ENCODE results near the gene KPTN. TPM values are rescaled to one million over a fixed set of nuclear protein-coding genes. Genes with fewer than 3 reads are reported as not detected.
"Not testable (repeated sequence)": the region's sequence is repeated elsewhere in the genome, so short reads cannot be mapped to it uniquely, and the experiment has no call there.

Gene KPTN
- total and polyA plus RNA-seq, 4 donors = 2.3 to 6.0 (median 4.0) TPM

- Histone ChIP-seq H3K27ac (ENCODE audit: low read depth in 1 of 2, low read length in 2 of 2) (no peak overlapping the region), H3K4me1 (ENCODE audit: control insufficient read depth in 4 of 4, insufficient read depth in 4 of 4, low read length in 3 of 4) (peaks cover 0 to 7% (median 2%) of the 10 kb centered on the region in 4 donors), H3K4me3 (ENCODE audit: low read depth in 1 of 3, low read length in 3 of 3) (no peak overlapping the region), H3K27me3 (ENCODE audit: control insufficient read depth in 4 of 4, insufficient read depth in 4 of 4, low read length in 3 of 4) (no peaks in the 10 kb centered on the region), H3K36me3 (ENCODE audit: control insufficient read depth in 4 of 4, insufficient read depth in 3 of 4, low read depth in 1 of 4, low read length in 3 of 4) (peaks cover 14 to 44% (median 23%) of the 10 kb centered on the region in 4 donors), H3K9me3 (ENCODE audit: control insufficient read depth in 4 of 4, low read length in 3 of 4) (no peaks in the 10 kb centered on the region), H3K9ac (ENCODE audit: low read depth in 1 of 2, low read length in 2 of 2) (no peak overlapping the region)
- no peak for DNase-seq (ENCODE audit: low spot score)
- WGBS = 80% methylated on average over 9 of the region's 9 CpGs
- TF ChIP-seq FOXA2 (IDR thresholded peaks at IDR 0.05) (no peak), ATF3 (IDR thresholded peaks at IDR 0.05) (no peak), HNF4A (conservative IDR thresholded peaks at IDR 0.05) (no peak), YY1 (IDR thresholded peaks at IDR 0.05) (no peak), RAD21 (IDR thresholded peaks at IDR 0.05) (no peak), FOXA1 (IDR thresholded peaks at IDR 0.05) (no peak), SP1 (IDR thresholded peaks at IDR 0.05) (no peak), EGR1 (IDR thresholded peaks at IDR 0.05; ENCODE audit: low read depth in 2 of 2) (no peak), TAF1 (conservative IDR thresholded peaks at IDR 0.05) (no peak), NR2F2 (IDR thresholded peaks at IDR 0.05) (no peak), CTCF (IDR thresholded peaks at IDR 0.05; ENCODE audit: low read depth, low read length, missing input control) (no peak), JUND (IDR thresholded peaks at IDR 0.05) (no peak), HNF4G (IDR thresholded peaks at IDR 0.05) (no peak), RXRA (IDR thresholded peaks at IDR 0.05) (no peak), GABPA (IDR thresholded peaks at IDR 0.05 in 1 of 2, conservative IDR thresholded peaks at IDR 0.05 in 1 of 2) (no peak)
- TF ChIP-seq, protein P1, sequence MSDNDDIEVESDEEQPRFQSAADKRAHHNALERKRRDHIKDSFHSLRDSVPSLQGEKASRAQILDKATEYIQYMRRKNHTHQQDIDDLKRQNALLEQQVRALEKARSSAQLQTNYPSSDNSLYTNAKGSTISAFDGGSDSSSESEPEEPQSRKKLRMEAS (IDR thresholded peaks at IDR 0.05) = no peak
- TF ChIP-seq, protein P2, sequence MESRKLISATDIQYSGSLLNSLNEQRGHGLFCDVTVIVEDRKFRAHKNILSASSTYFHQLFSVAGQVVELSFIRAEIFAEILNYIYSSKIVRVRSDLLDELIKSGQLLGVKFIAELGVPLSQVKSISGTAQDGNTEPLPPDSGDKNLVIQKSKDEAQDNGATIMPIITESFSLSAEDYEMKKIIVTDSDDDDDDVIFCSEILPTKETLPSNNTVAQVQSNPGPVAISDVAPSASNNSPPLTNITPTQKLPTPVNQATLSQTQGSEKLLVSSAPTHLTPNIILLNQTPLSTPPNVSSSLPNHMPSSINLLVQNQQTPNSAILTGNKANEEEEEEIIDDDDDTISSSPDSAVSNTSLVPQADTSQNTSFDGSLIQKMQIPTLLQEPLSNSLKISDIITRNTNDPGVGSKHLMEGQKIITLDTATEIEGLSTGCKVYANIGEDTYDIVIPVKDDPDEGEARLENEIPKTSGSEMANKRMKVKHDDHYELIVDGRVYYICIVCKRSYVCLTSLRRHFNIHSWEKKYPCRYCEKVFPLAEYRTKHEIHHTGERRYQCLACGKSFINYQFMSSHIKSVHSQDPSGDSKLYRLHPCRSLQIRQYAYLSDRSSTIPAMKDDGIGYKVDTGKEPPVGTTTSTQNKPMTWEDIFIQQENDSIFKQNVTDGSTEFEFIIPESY (IDR thresholded peaks at IDR 0.05) = no peak
These were observed 2.9 kb upstream of the KPTN start for GRCh38 chr19:47486900-47487299.

- not testable (repeated sequence) for H3K9me3 ChIP-seq (ENCODE audit: control insufficient read depth in 4 of 4, low read length in 3 of 4); H3K4me3 ChIP-seq (ENCODE audit: low read depth in 1 of 3, low read length in 3 of 3); H3K27ac ChIP-seq (ENCODE audit: low read depth in 1 of 2, low read length in 2 of 2); H3K4me1 ChIP-seq (ENCODE audit: control insufficient read depth in 4 of 4, insufficient read depth in 4 of 4, low read length in 3 of 4); H3K9ac ChIP-seq (ENCODE audit: low read depth in 1 of 2, low read length in 2 of 2); H3K27me3 ChIP-seq (ENCODE audit: control insufficient read depth in 4 of 4, insufficient read depth in 4 of 4, low read length in 3 of 4); DNase-seq (ENCODE audit: low spot score)
- WGBS = 91% methylated on average over 13 of the region's 13 CpGs
- H3K36me3 ChIP-seq (ENCODE audit: control insufficient read depth in 4 of 4, insufficient read depth in 3 of 4, low read depth in 1 of 4, low read length in 3 of 4) = peaks cover 10 to 37% (median 20%) of the 10 kb centered on the region in 4 donors
These were observed 2.2 kb upstream of the KPTN start for GRCh38 chr19:47486220-47486619.

Measured in liver (tissue), 9 donors.